Astrocyte (in vitro differentiated cells and primary cell): ENCODE results near the gene RAET1L.

Experiments used
- EZH2 ChIP-seq: IDR thresholded peaks from 2 replicates; pipeline ENCODE4 v1.6.1; 2012; ENCODE audit warnings: mild to moderate bottlenecking, low read length, inconsistent platforms; ENCODE audit not compliant: insufficient read depth
- TF ChIP-seq, protein P1 (sequence below): IDR thresholded peaks from 2 replicates; pipeline ENCODE4 v1.5.1; 2011; ENCODE audit warnings: low read depth, mild to moderate bottlenecking, inconsistent platforms, low read length, moderate library complexity; ENCODE audit not compliant: insufficient read depth

DNA sequence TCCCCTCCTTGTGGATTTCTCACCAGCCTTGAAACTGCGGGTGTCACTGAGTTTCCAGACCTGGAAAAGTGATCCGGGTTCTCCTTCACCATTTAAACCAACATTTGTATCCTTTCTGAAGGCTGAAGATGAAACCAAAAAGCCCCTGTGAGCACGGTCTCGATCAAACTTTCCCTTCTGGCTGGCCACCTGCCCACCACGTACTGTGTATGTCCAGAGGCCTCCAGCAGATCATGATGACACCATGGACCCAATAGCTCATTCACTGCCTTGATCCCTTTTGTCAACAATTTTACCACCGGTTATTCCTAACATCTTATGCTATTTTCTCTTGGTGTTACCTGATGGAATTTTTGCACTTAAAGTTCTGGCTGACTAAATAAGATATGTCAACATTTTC is 46.0 kb downstream of the RAET1L start:
- TF ChIP-seq, protein P1, sequence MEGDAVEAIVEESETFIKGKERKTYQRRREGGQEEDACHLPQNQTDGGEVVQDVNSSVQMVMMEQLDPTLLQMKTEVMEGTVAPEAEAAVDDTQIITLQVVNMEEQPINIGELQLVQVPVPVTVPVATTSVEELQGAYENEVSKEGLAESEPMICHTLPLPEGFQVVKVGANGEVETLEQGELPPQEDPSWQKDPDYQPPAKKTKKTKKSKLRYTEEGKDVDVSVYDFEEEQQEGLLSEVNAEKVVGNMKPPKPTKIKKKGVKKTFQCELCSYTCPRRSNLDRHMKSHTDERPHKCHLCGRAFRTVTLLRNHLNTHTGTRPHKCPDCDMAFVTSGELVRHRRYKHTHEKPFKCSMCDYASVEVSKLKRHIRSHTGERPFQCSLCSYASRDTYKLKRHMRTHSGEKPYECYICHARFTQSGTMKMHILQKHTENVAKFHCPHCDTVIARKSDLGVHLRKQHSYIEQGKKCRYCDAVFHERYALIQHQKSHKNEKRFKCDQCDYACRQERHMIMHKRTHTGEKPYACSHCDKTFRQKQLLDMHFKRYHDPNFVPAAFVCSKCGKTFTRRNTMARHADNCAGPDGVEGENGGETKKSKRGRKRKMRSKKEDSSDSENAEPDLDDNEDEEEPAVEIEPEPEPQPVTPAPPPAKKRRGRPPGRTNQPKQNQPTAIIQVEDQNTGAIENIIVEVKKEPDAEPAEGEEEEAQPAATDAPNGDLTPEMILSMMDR = no peak
- TF ChIP-seq EZH2 = no peak
